Peyer's patch (tissue), 4 donors: ENCODE results near the gene EN2. TPM values are rescaled to one million over a fixed set of nuclear protein-coding genes. Genes with fewer than 3 reads are reported as not detected.

Source experiments
- DNase-seq, 3 donors: peaks; one replicate each; pipeline ENCODE4 v3.0.0-alpha.2; 2017 to 2019
- H3K27ac ChIP-seq, 4 donors: fragments of 200-600 bp; sonication (generic); one replicate each; pipeline ENCODE4 v1.5.1; 2016 to 2019
- H3K27me3 ChIP-seq, 2 donors: fragments of 200-600 bp; sonication (generic); one replicate each; pipeline ENCODE4 v1.5.1; 2019
- H3K36me3 ChIP-seq, 3 donors: fragments of 200-600 bp; sonication (generic); one replicate each; pipeline ENCODE4 v1.5.1; 2016 to 2019
- H3K4me1 ChIP-seq, 4 donors: fragments of 200-600 bp; sonication (generic); one replicate each; pipeline ENCODE4 v1.5.1; 2016 to 2019
- H3K4me3 ChIP-seq, 4 donors: fragments of 200-600 bp; sonication (generic); 1 replicate in 3 of 4; 2 replicates in 1 of 4; pipeline ENCODE4 v1.5.1; 2016 to 2019; ENCODE audit warnings: mild to moderate bottlenecking in 1 of 4
- H3K9me3 ChIP-seq, 4 donors: fragments of 200-600 bp; sonication (generic); one replicate each; pipeline ENCODE4 v1.5.1; 2016 to 2019; ENCODE audit warnings: mild to moderate bottlenecking in 1 of 4
- CTCF ChIP-seq, 6 experiments: fragments of 450-650 bp in 4 of 6; fragments of 200-600 bp in 2 of 6; sonication (generic) in 1 of 6; IDR thresholded peaks; one replicate each; pipeline ENCODE4 v1.5.1; 2017 to 2019; ENCODE audit warnings: antibody characterized with exemption in 6 of 6, mild to moderate bottlenecking in 3 of 6, moderate library complexity in 1 of 6
- POLR2A ChIP-seq, 2 donors: fragments of 450-650 bp; IDR thresholded peaks; one replicate each; pipeline ENCODE4 v1.5.1; 2017; ENCODE audit warnings: antibody characterized with exemption in 2 of 2, mild to moderate bottlenecking in 2 of 2, moderate library complexity in 2 of 2
- total RNA-seq, 4 donors: library from RNA; depleted of rRNA; stranded (reverse); fragments of >200 nt; gene quantifications; one replicate each; pipeline ENCODE4 v1.1.0, GENCODE V29; 2016

Gene EN2
- total RNA-seq, 4 donors from 2014 or later: not detected

- H3K27me3 ChIP-seq: no peaks in the 10 kb centered on the region
- peak; percentile 18 to 70 (median 60) for DNase-seq
These were observed 45.3 kb upstream of the EN2 start for GRCh38 chr7:155412416-155413253.

GRCh38 chr7:155414547-155415492 is 43.1 kb upstream of the EN2 start:
- H3K36me3 ChIP-seq: no peaks in the 10 kb centered on the region
- H3K9me3 ChIP-seq: no peaks in the 10 kb centered on the region
- TF ChIP-seq CTCF (IDR thresholded peaks at IDR 0.05) (no peak), POLR2A (IDR thresholded peaks at IDR 0.05) (no peak)
- no peaks in the 10 kb centered on the region for H3K27me3 ChIP-seq
- no peak for DNase-seq
- no peak overlapping the region for H3K27ac ChIP-seq
- no peak overlapping the region for H3K4me3 ChIP-seq
- H3K4me1 ChIP-seq: no peaks in the 10 kb centered on the region

More at GRCh38 chr7:155412416-155413253, 45.3 kb upstream of the EN2 start:
- no peaks in the 10 kb centered on the region for H3K4me1 ChIP-seq
- no peak for TF ChIP-seq POLR2A (IDR thresholded peaks at IDR 0.05)
- TF ChIP-seq CTCF (IDR thresholded peaks at IDR 0.05): peak in 4 of 6 experiments; percentile 31 to 57 (median 52)
- H3K27ac ChIP-seq: no peak overlapping the region
- H3K4me3 ChIP-seq: no peak overlapping the region
- H3K36me3 ChIP-seq: no peaks in the 10 kb centered on the region
- no peaks in the 10 kb centered on the region for H3K9me3 ChIP-seq

- no peaks in the 10 kb centered on the region for H3K27me3 ChIP-seq
- no peak overlapping the region for H3K4me3 ChIP-seq
- no peak for DNase-seq
- no peaks in the 10 kb centered on the region for H3K9me3 ChIP-seq
- TF ChIP-seq CTCF (IDR thresholded peaks at IDR 0.05) (no peak), POLR2A (IDR thresholded peaks at IDR 0.05) (no peak)
- H3K4me1 ChIP-seq: no peaks in the 10 kb centered on the region
- H3K27ac ChIP-seq: no peak overlapping the region
- H3K36me3 ChIP-seq: no peaks in the 10 kb centered on the region
These were observed 41.1 kb upstream of the EN2 start for GRCh38 chr7:155416646-155417380.

GRCh38 chr7:155418304-155418703 is 39.6 kb upstream of the EN2 start:
- no peaks in the 10 kb centered on the region for H3K36me3 ChIP-seq
- no peak overlapping the region for H3K4me3 ChIP-seq
- no peaks in the 10 kb centered on the region for H3K27me3 ChIP-seq
- no peak overlapping the region for H3K27ac ChIP-seq
- H3K4me1 ChIP-seq: no peaks in the 10 kb centered on the region
- H3K9me3 ChIP-seq: no peaks in the 10 kb centered on the region
- TF ChIP-seq POLR2A (IDR thresholded peaks at IDR 0.05): no peak
- TF ChIP-seq CTCF (IDR thresholded peaks at IDR 0.05): no peak
- no peak for DNase-seq
